Activated T-cell treated with anti-CD3 and anti-CD28 coated beads for 1 hour (primary cell): ENCODE data around the gene CYP4F3.
"Not testable (repeated sequence)": the region's sequence is repeated elsewhere in the genome, so short reads cannot be mapped to it uniquely, and the experiment has no call there.

ENCODE experiments used
- DNase-seq: peaks from one replicate; pipeline ENCODE4 v3.0.0-alpha.2; 2020; ENCODE audit warnings: low read depth

Gene CYP4F3

GRCh38 chr19:15640294-15640903, at the start of gene CYP4F3:
TSS of gene CYP4F3 (plus strand) at chr19:15640897. CDS start at chr19:15641416, 519 bp downstream.
- DNase-seq: no peak

- DNase-seq: no peak
Measured at GRCh38 chr19:15591796-15592195, 48.9 kb upstream of the CYP4F3 start.

- not testable (repeated sequence) for DNase-seq
Measured at GRCh38 chr19:15592506-15592905, 48.2 kb upstream of the CYP4F3 start.

DNA sequence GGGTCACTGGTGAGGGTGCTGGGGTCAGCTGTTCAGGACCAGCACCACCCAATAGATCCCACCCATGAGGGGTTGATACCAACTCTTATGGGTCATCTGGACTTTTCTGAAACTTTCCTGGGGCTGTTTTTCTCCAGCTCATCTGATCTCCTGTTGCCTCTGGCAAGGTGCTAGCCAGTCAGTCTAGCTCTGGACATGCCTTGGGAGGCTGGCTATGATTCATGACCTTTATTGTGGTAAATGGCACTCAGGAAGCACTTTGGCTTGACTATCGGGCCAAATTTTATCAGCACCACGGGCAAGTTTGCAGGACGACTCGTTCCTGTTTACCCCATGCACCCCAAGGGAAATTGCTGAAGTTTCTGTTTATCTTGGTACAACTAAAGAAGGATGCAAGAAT, 46.9 kb upstream of the CYP4F3 start:
- DNase-seq: not testable (repeated sequence)

GRCh38 chr19:15595069-15595468, 45.6 kb upstream of the CYP4F3 start:
- DNase-seq: no peak

GRCh38 chr19:15607978-15608925, 32.4 kb upstream of the CYP4F3 start:
- not testable (repeated sequence) for DNase-seq

DNA sequence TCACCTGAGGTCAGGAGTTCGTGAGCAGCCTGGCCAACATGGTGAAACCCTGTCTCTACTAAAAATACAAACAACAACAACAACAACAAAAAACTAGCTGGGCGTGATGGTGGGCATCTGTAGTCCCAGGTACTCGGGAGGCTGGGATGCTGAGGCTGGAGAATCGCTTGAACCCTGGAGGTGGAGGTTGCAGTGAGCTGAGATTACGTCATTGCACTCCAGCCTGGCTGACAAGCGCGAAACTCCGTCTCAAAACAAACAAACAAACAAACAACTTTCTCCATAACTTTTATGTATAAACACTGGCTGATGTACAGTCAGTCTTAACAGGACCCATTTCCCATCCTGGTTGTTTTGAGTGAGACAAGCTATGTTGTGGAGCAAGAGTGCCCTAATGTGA, 31.4 kb upstream of the CYP4F3 start:
- DNase-seq: no peak

DNA sequence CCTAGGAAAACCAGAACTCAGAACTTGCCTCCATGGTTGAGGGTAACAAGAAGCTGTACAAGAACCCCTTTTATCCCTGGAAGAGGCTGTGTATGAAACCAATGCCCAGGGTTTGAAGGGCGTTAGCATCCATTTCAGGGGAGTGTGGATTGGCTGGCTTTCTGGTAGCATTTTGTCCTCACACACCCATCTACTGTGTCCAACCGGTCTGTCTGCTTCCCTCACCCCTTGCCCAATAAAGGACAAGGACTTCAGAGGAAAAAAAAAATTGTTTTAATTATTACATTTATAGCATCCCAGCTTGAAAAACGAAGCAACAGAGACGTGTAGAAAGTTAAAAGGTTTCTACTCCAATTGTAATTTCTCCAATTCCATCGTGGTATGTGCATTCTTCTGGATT, 28.4 kb upstream of the CYP4F3 start:
- DNase-seq: no peak

DNA sequence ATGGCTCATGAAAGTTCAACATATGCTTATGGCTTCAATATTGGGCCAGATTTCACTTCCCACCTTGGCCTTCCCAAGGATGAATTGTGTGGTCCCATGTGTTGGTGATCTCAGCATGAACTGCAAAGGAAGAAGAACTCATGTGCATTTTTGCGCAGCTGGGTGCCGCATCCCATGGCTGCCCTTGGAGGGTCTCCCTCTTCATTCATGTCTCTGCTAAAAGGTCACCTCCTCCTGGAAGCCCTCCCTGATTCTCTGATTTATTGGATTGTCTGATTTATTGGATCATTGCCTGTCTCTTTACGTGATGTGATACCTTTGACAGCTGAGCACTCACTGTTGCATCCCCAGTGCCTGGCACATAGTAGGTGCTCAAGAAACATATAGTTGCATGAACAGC, 27.4 kb upstream of the CYP4F3 start:
- DNase-seq: no peak

DNA sequence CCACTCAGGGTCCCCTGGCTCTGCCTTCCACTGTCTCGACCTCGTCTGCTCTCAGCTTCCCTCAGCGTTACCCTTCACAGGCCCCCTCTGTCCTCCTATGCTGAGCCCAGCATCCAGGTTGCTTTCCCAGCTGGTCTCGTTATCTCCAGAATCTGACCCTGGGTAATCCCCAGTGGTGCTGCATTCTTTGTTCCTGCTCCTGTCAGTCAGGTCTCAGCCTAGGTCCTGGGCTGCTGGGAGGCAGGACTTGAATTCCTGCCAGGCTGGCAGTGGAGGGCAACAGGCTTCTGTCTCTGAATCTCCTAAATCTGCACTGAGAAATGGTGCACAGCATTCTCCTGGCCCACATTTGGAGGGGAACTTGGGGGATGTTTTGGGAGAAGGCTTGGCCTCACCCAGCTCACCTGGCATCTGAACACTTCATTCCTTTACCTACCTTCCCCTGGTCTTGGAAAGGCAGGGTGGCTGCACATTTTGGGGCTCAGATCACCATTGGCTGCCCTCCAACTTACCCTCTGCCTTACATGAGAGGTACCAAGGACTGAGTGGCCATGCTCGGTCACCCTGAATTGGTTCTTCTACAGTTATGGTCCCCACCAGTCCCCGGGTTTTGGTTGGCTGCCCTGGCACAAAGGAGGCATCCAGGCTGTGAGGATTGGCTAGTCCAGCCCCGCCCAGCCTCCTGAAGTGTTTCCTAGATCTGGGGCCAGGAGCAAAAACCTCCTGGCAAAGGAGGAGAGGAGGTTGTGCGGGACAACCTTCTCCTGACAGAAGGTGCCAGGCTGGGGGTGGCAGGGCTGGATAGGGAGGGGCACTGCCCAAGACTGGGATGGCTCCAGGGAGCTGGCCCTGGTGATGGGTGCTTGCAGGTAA, 26.0 kb upstream of the CYP4F3 start, which contains the start of gene CYP4F8:
Gene CYP4F8 (plus strand): TSS at position 712 of the 873 bp plus-strand sequence. CDS start 399 bp downstream, outside the sequence.
- no peak for DNase-seq

- DNase-seq: no peak
Measured at GRCh38 chr19:15615526-15615925, 25.2 kb upstream of the CYP4F3 start.

DNA sequence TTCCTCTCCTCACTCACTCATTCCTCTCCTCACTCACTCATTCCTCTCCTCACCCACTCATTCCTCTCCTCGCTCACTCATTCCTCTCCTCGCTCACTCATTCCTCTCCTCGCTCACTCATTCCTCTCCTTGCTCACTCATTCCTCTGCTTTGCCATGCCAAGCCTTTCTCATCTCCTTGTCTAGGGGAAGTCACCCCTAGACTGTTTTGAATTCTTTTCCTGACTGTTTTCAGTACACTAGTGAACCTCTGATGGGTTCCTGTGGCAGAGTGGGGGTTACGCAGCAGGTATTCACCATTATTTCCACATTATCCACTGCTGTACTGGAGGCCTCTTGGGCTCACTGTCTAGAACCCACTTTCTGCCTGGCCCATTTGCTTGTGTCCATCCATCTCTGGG, 24.5 kb upstream of the CYP4F3 start:
- DNase-seq: no peak

DNA sequence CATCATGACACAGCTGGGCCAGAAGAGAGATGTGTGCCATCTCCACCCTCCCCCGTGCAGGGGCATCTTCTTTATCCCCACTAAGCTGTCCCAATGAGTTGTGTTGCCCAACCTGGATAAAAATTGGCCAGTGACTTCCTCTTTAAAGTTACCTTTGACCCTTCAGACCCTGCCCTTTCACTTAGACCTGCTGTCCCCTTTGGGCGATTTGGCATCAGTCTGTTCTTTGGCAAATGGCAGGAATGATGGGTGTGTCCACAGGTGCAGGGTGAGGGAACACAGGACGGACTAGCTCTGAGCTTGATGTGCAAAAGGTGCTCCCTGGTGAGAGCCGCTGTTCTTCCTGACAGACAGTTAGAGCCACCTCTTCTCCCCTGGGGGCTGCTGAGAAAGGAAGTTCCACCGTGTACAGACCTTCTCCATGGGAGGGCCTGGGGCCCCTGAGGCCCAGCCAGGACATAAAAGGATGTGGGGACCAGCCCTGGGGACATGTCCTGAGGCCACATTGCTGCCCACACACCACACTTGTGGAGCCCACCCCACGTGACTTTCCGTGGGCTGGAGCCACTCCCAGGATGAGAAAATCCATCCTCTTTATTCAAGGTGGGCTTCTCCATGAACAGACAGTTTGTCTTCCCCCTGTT, 23.9 kb upstream of the CYP4F3 start:
- no peak for DNase-seq

DNA sequence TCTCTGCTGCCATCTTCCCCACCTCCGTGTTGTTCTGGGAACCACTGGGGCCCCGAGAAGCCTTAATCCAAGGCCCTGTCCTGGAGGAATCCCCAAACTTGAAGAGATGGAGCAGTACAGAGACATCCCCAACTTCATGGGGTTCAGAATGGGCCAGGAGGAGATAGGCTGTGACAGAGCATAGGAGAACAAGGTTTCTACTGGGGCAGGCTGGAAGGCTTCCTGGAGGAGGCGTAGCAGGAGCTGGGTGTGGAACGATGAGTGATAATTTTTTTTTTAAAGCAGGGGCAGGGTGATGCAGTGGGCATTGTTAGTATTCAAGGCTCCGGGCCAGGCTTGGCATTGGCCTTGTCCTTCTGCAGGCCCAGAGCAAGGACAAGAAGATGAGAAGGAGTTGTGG, 22.4 kb upstream of the CYP4F3 start:
- no peak for DNase-seq

DNA sequence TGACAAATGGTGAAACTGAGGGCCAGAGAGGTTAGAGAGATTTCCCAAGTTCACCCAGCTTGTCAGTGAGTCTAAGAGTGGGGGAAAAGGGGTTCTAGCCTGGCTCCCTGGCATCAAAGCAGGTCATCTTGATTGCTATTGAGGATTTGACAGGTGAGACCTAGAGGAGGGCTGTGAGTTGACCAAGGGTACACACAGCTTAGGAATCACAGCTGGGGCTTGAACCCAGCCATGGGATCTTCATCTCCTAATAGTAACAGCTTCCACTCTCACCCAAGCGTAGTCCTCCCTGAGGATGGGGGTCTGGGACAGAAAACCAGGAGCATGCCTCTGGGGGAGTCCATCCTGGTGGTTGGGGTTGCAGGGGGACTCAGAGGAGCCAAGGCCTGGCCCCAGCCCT, 18.9 kb upstream of the CYP4F3 start:
- DNase-seq: no peak

- DNase-seq: no peak
Measured at GRCh38 chr19:15622991-15623390, 17.7 kb upstream of the CYP4F3 start.

DNA sequence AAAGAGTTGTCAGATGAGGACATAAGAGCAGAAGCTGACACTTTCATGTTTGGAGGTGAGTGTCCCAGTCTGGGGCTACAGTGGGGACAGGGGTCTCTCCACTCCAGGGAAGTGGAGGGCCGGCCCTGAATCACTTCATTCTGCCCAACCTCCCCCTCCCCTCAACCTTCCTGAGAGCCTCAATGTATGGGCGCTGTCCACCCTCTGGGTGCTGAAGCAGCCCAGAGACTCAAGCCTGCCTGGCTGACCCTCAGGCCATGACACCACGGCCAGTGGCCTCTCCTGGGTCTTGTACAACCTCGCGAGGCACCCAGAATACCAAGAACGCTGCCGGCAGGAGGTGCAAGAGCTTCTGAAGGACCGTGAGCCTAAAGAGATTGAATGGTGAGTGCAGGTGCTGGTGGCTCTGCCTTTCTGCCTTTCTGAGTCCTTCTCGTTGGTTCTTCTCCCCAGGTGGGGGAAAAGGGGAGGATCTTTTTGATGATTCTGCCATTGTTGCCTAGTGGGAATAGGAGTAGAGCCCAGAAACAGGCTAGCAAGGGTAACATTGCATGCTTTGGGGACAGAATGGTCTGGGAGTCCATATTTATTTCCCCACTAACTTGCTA, 16.9 kb upstream of the CYP4F3 start:
- no peak for DNase-seq

- no peak for DNase-seq
Measured at GRCh38 chr19:15628236-15629002, 12.3 kb upstream of the CYP4F3 start.

- peak; percentile 94 for DNase-seq
Measured at GRCh38 chr19:15629003-15629880, 11.5 kb upstream of the CYP4F3 start.

DNA sequence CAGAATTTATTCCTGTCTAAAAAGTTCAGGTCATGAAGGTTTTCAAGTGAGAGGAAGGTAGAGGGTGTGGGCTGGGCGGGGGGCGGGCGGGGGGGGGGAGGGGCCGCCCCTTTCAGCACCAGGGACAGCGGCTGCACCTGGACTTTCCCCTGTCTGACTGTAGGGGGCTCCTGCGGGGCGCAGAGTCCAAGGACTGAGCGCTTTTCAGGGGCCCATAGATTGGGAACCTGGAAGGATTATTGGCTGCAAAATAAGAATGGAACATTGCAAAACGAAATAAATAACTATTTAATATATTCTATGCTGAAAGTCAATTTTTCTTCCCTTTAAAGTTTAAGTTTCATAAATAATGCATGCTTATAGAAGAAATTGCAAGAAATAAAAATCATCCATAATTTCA, 8.9 kb upstream of the CYP4F3 start:
- DNase-seq: no peak
